ENCODE measurements around the gene SPATA7. TPM values are rescaled to one million over a fixed set of nuclear protein-coding genes. Genes with fewer than 3 reads are reported as not detected.
"Not testable (repeated sequence)": the region's sequence is repeated elsewhere in the genome, so short reads cannot be mapped to it uniquely, and the experiment has no call there.

Gene SPATA7
- total RNA-seq, 1 experiment from 2014 or later: 8.0 TPM

DNA sequence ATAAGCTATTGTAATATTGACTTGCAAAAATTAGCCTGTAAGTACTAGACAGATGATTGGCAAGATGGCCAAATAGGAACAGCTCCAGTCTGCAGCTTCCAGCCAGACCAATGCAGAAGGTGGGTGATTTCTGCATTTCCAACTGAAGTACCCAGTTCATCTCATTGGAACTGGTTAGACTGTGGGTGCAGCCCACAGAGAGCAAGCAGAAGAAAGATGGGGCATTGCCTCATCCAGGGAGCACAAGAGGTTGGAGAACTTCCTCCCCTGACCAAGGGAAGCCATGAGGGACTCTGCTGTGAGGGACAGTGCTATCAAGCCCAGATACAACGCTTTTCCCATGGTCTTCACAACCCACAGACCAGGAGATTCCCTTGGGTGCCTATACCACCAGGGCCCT is 16.0 kb upstream of the SPATA7 start (continued):
- TF ChIP-seq, protein P1, sequence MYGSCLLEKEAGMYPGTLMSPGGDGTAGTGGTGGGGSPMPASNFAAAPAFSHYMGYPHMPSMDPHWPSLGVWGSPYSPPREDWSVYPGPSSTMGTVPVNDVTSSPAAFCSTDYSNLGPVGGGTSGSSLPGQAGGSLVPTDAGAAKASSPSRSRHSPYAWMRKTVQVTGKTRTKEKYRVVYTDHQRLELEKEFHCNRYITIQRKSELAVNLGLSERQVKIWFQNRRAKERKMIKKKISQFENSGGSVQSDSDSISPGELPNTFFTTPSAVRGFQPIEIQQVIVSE (CRISPR knock-in tag; IDR thresholded peaks at IDR 0.05; ENCODE audit: borderline replicate concordance): no peak
- TF ChIP-seq NFE2L1 (CRISPR knock-in tag; IDR thresholded peaks at IDR 0.05): no peak
- TF ChIP-seq NFYB (CRISPR knock-in tag; conservative IDR thresholded peaks at IDR 0.05; ENCODE audit: low read depth): no peak

DNA sequence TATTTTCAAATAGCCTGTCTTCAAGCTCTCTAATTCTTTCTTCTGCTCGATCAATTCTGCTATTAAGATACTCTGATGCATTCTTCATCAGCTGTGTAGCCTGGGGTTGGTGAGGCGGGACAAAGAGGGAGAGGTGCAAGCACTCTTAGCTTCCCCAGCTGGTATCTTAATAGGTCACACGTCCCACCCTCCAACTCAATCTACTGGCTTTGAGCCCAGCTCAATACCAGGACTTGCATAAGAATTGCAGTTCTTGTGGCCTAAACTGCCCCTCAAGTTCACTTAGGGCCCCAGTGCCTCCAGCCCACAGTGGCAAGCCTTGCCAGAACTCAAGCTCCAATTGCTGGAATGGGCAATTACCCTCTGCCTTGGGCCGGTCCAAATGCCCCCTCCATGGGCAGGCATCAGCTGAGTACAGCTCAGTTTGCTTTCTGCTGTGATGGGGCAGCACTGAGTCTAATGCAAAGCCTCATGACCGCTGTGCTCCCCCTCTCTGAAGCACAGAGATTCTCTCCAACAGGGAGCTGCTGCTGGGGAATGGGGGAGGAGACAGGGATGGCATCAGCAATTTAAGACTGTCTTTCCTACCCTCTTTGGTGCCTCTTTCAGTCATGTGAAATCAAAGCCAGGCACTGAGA is 5.6 kb upstream of the SPATA7 start:
- DNase-seq (ENCODE audit: low spot score) (no peak), ATAC-seq (peak; percentile 81)
- ChIA-PET CTCF (interaction anchor here (0.6 to 4.0 kb wide), 23 partner anchors 9 to 365 kb away, joined by 3 to 77 read pairs (median 5); no protein-coding TSS in a partner anchor), POLR2A (interaction anchor here (0.9 to 1.5 kb wide), 2 partner anchors 15 to 191 kb away, joined by 3 to 4 read pairs; no protein-coding TSS in a partner anchor)
- TF ChIP-seq, protein P2, sequence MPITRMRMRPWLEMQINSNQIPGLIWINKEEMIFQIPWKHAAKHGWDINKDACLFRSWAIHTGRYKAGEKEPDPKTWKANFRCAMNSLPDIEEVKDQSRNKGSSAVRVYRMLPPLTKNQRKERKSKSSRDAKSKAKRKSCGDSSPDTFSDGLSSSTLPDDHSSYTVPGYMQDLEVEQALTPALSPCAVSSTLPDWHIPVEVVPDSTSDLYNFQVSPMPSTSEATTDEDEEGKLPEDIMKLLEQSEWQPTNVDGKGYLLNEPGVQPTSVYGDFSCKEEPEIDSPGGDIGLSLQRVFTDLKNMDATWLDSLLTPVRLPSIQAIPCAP (CRISPR knock-in tag; IDR thresholded peaks at IDR 0.05): no peak
- TF ChIP-seq CREM (CRISPR knock-in tag; IDR thresholded peaks at IDR 0.05) (no peak), SOX15 (CRISPR knock-in tag; IDR thresholded peaks at IDR 0.05) (no peak)
- H3K9me3 Mint-ChIP-seq: peaks cover 21% of the 10 kb centered on the region
- no peak overlapping the region for H3K4me3 Mint-ChIP-seq
- H3K27me3 Mint-ChIP-seq (ENCODE audit: low read depth): peaks cover 12% of the 10 kb centered on the region
- peaks cover 14% of the 10 kb centered on the region for H3K4me1 Mint-ChIP-seq
- H3K36me3 Mint-ChIP-seq: peaks cover 12% of the 10 kb centered on the region; the same call in 1 of the 2 replicates
- no peak overlapping the region for H3K27ac Mint-ChIP-seq

DNA sequence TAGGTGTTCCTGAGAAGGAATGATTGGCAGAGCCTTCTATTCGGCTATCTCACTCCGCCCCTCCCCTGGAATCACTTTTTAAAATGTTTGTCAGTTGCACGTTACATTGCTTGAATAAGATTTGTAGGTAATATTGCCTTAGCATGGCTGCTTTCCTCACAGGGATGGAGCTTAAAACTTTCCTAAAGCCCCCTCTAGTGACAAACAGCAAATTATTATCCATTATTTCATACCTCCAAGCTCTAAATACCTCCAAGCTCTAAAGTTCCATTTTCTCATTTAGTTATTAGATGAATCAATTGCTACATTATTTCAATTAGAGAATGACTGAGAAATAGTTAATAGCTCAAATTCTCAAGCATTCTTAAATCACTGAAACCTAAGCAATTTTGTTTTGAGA is 5.1 kb upstream of the SPATA7 start:
- POLR2A ChIA-PET: interaction anchor here (1.5 kb wide), 1 partner anchor 191 kb away, joined by 3 read pairs; no protein-coding TSS in a partner anchor
- H3K9me3 Mint-ChIP-seq: peaks cover 17% of the 10 kb centered on the region
- TF ChIP-seq, protein P3, sequence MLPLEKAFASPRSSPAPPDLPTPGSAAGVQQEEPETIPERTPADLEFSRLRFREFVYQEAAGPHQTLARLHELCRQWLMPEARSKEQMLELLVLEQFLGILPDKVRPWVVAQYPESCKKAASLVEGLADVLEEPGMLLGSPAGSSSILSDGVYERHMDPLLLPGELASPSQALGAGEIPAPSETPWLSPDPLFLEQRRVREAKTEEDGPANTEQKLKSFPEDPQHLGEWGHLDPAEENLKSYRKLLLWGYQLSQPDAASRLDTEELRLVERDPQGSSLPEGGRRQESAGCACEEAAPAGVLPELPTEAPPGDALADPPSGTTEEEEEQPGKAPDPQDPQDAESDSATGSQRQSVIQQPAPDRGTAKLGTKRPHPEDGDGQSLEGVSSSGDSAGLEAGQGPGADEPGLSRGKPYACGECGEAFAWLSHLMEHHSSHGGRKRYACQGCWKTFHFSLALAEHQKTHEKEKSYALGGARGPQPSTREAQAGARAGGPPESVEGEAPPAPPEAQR (CRISPR knock-in tag; IDR thresholded peaks at IDR 0.05): no peak
- TF ChIP-seq, protein P4, sequence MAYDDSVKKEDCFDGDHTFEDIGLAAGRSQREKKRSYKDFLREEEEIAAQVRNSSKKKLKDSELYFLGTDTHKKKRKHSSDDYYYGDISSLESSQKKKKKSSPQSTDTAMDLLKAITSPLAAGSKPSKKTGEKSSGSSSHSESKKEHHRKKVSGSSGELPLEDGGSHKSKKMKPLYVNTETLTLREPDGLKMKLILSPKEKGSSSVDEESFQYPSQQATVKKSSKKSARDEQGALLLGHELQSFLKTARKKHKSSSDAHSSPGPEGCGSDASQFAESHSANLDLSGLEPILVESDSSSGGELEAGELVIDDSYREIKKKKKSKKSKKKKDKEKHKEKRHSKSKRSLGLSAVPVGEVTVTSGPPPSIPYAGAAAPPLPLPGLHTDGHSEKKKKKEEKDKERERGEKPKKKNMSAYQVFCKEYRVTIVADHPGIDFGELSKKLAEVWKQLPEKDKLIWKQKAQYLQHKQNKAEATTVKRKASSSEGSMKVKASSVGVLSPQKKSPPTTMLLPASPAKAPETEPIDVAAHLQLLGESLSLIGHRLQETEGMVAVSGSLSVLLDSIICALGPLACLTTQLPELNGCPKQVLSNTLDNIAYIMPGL (CRISPR knock-in tag; IDR thresholded peaks at IDR 0.05): no peak
- no peak for TF ChIP-seq NFE2L1 (CRISPR knock-in tag; IDR thresholded peaks at IDR 0.05)
- TF ChIP-seq, protein P5, sequence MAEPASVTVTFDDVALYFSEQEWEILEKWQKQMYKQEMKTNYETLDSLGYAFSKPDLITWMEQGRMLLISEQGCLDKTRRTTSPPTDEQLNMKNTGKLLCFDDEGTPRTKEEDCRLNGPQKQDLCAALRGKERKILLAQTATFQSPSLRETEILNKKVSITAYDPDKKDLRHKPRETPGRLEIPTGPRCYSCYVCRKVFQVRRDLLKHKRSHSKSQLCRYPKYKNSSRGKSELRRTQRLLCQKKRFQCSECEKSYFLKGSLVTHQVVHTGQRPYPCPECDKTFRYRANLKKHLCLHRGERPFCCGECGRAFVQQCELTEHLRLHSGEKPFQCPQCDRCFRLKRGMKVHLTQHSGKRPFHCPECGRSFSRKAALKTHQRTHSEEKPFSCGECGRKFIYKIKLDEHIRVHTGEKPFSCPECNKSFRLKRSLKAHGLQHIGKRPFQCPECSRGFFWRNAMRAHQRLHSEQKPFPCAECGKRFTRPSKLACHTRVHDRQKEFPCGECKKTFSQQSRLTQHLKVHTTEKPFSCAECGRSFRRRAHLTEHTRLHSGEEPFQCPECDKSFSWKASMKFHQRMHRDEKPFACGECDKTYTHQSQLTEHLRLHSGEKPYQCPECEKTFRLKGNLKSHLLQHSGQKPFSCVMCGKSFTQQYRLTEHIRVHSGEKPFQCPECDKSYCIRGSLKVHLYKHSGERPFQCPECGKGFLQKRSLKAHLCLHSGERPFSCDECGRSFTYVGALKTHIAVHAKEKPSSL (CRISPR knock-in tag; conservative IDR thresholded peaks at IDR 0.05): no peak
- TF ChIP-seq, protein P6, sequence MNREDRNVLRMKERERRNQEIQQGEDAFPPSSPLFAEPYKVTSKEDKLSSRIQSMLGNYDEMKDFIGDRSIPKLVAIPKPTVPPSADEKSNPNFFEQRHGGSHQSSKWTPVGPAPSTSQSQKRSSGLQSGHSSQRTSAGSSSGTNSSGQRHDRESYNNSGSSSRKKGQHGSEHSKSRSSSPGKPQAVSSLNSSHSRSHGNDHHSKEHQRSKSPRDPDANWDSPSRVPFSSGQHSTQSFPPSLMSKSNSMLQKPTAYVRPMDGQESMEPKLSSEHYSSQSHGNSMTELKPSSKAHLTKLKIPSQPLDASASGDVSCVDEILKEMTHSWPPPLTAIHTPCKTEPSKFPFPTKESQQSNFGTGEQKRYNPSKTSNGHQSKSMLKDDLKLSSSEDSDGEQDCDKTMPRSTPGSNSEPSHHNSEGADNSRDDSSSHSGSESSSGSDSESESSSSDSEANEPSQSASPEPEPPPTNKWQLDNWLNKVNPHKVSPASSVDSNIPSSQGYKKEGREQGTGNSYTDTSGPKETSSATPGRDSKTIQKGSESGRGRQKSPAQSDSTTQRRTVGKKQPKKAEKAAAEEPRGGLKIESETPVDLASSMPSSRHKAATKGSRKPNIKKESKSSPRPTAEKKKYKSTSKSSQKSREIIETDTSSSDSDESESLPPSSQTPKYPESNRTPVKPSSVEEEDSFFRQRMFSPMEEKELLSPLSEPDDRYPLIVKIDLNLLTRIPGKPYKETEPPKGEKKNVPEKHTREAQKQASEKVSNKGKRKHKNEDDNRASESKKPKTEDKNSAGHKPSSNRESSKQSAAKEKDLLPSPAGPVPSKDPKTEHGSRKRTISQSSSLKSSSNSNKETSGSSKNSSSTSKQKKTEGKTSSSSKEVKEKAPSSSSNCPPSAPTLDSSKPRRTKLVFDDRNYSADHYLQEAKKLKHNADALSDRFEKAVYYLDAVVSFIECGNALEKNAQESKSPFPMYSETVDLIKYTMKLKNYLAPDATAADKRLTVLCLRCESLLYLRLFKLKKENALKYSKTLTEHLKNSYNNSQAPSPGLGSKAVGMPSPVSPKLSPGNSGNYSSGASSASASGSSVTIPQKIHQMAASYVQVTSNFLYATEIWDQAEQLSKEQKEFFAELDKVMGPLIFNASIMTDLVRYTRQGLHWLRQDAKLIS (CRISPR knock-in tag; IDR thresholded peaks at IDR 0.05; ENCODE audit: borderline replicate concordance): no peak
- no peak for TF ChIP-seq KAT7 (CRISPR knock-in tag; IDR thresholded peaks at IDR 0.05; ENCODE audit: borderline replicate concordance)
- TF ChIP-seq MYBL2 (CRISPR knock-in tag; IDR thresholded peaks at IDR 0.05): no peak
- TF ChIP-seq RELA (CRISPR knock-in tag; IDR thresholded peaks at IDR 0.05; ENCODE audit: borderline replicate concordance): no peak
- peaks cover 12% of the 10 kb centered on the region for H3K27me3 Mint-ChIP-seq (ENCODE audit: low read depth)
- H3K27ac Mint-ChIP-seq: no peak overlapping the region
- no peak overlapping the region for H3K4me3 Mint-ChIP-seq
- peaks cover 15% of the 10 kb centered on the region for H3K4me1 Mint-ChIP-seq
- ATAC-seq: peak; percentile 43
- DNase-seq (ENCODE audit: low spot score): no peak
- CTCF ChIA-PET: interaction anchor here (0.5 to 4.0 kb wide), 21 partner anchors 10 to 366 kb away, joined by 3 to 77 read pairs (median 5); no protein-coding TSS in a partner anchor
- peaks cover 8% of the 10 kb centered on the region; the same call in 1 of the 2 replicates for H3K36me3 Mint-ChIP-seq

DNA sequence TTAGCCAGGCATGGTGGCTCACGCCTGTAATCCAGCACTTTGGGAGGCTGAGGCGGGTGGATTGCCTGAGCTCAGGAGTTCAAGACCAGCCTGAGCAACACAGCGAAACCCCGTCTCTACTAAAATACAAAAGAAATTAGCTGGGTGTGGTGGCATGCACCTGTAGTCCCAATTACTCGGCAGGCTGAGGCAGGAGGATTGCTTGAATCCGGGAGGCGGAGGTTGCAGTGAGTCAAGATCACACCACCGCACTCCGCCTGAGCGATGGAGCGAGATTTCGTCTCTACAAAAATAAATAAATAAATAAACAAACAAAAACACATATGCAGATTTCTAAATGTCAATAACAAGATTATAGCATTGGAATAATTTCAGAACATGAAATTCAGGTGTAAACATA is 3.8 kb upstream of the SPATA7 start:
- ATAC-seq; H3K9me3 Mint-ChIP-seq; H3K4me3 Mint-ChIP-seq; H3K36me3 Mint-ChIP-seq; POLR2A ChIA-PET; H3K27ac Mint-ChIP-seq; DNase-seq (ENCODE audit: low spot score): not testable (repeated sequence)
- Mint-ChIP-seq H3K4me1 (peaks cover 22% of the 10 kb centered on the region), H3K27me3 (ENCODE audit: low read depth) (peaks cover 12% of the 10 kb centered on the region)
- CTCF ChIA-PET: interaction anchor here (4.0 kb wide), 1 partner anchor 193 kb away, joined by 77 read pairs; no protein-coding TSS in a partner anchor

All from WTC11 (cell line).